Measurements from ENCODE around the gene DNM3. TPM values are rescaled to one million over a fixed set of nuclear protein-coding genes. Genes with fewer than 3 reads are reported as not detected.

The DNM3 gene
- total RNA-seq, 1 experiment from 2014 or later = 1.2 TPM

GRCh38 chr1:171995573-171995972 lies 154.3 kb downstream of the DNM3 start:
- BruUV-seq (replicated peaks) = no TSS peak
- Mint-ChIP-seq H3K4me3 (ENCODE audit: low read depth, unreplicated experiment) (no peak overlapping the region), H3K27me3 (ENCODE audit: unreplicated experiment) (no peaks in the 10 kb centered on the region), H3K27ac (ENCODE audit: unreplicated experiment) (no peak overlapping the region), H3K36me3 (ENCODE audit: insufficient read depth, unreplicated experiment) (no peaks in the 10 kb centered on the region), H3K4me1 (ENCODE audit: low read depth, unreplicated experiment) (peaks cover 4% of the 10 kb centered on the region), H3K9me3 (ENCODE audit: low read depth, unreplicated experiment) (no peaks in the 10 kb centered on the region)
- DNase-seq = no peak
- CTCF ChIA-PET = interaction anchor here (0.7 kb wide), 1 partner anchor 749 kb away, joined by 5 read pairs; no protein-coding TSS in a partner anchor
- TF ChIP-seq CTCF (IDR thresholded peaks at IDR 0.05; ENCODE audit: unreplicated experiment) = no peak
- intact Hi-C loops (cut with micrococcal nuclease; ENCODE audit: unreplicated experiment) = no loop called here

GRCh38 chr1:171997936-171998335 lies 156.6 kb downstream of the DNM3 start:
- H3K27me3 Mint-ChIP-seq (ENCODE audit: unreplicated experiment) = no peaks in the 10 kb centered on the region
- BruUV-seq (replicated peaks) = no TSS peak
- no peaks in the 10 kb centered on the region for H3K9me3 Mint-ChIP-seq (ENCODE audit: low read depth, unreplicated experiment)
- intact Hi-C loops (cut with micrococcal nuclease; ENCODE audit: unreplicated experiment) = no loop called here
- TF ChIP-seq CTCF (IDR thresholded peaks at IDR 0.05; ENCODE audit: unreplicated experiment) = no peak
- CTCF ChIA-PET = no interaction called here
- no peak overlapping the region for H3K27ac Mint-ChIP-seq (ENCODE audit: unreplicated experiment)
- no peak for DNase-seq
- no peak overlapping the region for H3K4me3 Mint-ChIP-seq (ENCODE audit: low read depth, unreplicated experiment)
- no peaks in the 10 kb centered on the region for H3K4me1 Mint-ChIP-seq (ENCODE audit: low read depth, unreplicated experiment)
- no peaks in the 10 kb centered on the region for H3K36me3 Mint-ChIP-seq (ENCODE audit: insufficient read depth, unreplicated experiment)

DNA sequence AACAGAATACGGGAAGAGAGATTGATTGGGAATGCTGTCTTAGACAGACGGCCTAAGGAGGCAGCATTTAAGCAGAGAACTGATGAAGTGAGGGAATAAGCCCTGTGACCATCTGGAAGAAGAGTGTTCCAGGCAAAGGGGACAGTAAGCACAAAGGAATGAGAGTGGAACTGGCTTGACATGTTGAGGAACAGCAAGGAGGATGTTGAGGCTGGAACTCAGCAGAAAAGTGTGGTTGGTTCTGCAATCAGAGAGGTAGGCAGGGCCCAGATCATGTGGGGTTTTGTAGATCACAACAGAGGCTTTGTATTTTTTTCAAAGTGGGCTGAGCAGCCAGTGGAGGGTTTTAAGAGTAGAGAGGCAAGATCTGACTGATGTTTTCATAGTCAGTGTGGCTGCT lies 157.4 kb downstream of the DNM3 start:
- CTCF ChIA-PET = no interaction called here
- intact Hi-C loops (cut with micrococcal nuclease; ENCODE audit: unreplicated experiment) = no loop called here
- Mint-ChIP-seq H3K27ac (ENCODE audit: unreplicated experiment) (no peak overlapping the region), H3K9me3 (ENCODE audit: low read depth, unreplicated experiment) (no peaks in the 10 kb centered on the region), H3K27me3 (ENCODE audit: unreplicated experiment) (no peaks in the 10 kb centered on the region), H3K4me3 (ENCODE audit: low read depth, unreplicated experiment) (no peak overlapping the region), H3K36me3 (ENCODE audit: insufficient read depth, unreplicated experiment) (no peaks in the 10 kb centered on the region), H3K4me1 (ENCODE audit: low read depth, unreplicated experiment) (peaks cover 6% of the 10 kb centered on the region)
- no peak for DNase-seq
- no TSS peak for BruUV-seq (replicated peaks)
- TF ChIP-seq CTCF (IDR thresholded peaks at IDR 0.05; ENCODE audit: unreplicated experiment) = no peak

GRCh38 chr1:171999756-172000155 lies 158.5 kb downstream of the DNM3 start:
- no peaks in the 10 kb centered on the region for H3K36me3 Mint-ChIP-seq (ENCODE audit: insufficient read depth, unreplicated experiment)
- H3K4me3 Mint-ChIP-seq (ENCODE audit: low read depth, unreplicated experiment) = no peak overlapping the region
- DNase-seq = no peak
- BruUV-seq (replicated peaks) = no TSS peak
- intact Hi-C loops (cut with micrococcal nuclease; ENCODE audit: unreplicated experiment) = loop anchor here (5.0 to 10.0 kb wide), 4 partner anchors 165 to 725 kb away; no protein-coding TSS in a partner anchor
- no peak overlapping the region for H3K27ac Mint-ChIP-seq (ENCODE audit: unreplicated experiment)
- peaks cover 16% of the 10 kb centered on the region for H3K4me1 Mint-ChIP-seq (ENCODE audit: low read depth, unreplicated experiment)
- no peaks in the 10 kb centered on the region for H3K27me3 Mint-ChIP-seq (ENCODE audit: unreplicated experiment)
- H3K9me3 Mint-ChIP-seq (ENCODE audit: low read depth, unreplicated experiment) = no peaks in the 10 kb centered on the region
- CTCF ChIA-PET = no interaction called here
- TF ChIP-seq CTCF (IDR thresholded peaks at IDR 0.05; ENCODE audit: unreplicated experiment) = no peak
